Heart right ventricle (tissue), 16 donors: ENCODE data around the gene FRRS1L. TPM values are rescaled to one million over a fixed set of nuclear protein-coding genes. Genes with fewer than 3 reads are reported as not detected.

Experiments
- ATAC-seq, 8 donors: fragments of 200-7000 bp; cut with Tn5 transposase; one replicate each; pipeline ENCODE4 v1.9.1; 2020; ENCODE audit warnings: mild to moderate bottlenecking in 8 of 8, moderate library complexity in 8 of 8, moderate number of reproducible peaks in 1 of 8
- DNase-seq, 2 donors: peaks; one replicate each; pipeline ENCODE4 v3.0.0-alpha.2; 2020
- H3K27ac ChIP-seq, 10 donors: fragments of 200-600 bp; sonication (generic) in 2 of 10; one replicate each; pipeline versions ENCODE4 v1.5.0 to v1.8.0; 2020 to 2022; ENCODE audit warnings: mild to moderate bottlenecking in 3 of 10
- H3K27me3 ChIP-seq, 7 donors: fragments of 200-600 bp; one replicate each; pipeline ENCODE4 v1.8.0; 2021 to 2022; ENCODE audit warnings: mild to moderate bottlenecking in 2 of 7
- H3K36me3 ChIP-seq, 9 donors: fragments of 200-600 bp; sonication (generic) in 1 of 9; one replicate each; pipeline versions ENCODE4 v1.5.0 to v1.8.0; 2020 to 2022; ENCODE audit warnings: mild to moderate bottlenecking in 2 of 9
- H3K4me1 ChIP-seq, 9 donors: fragments of 200-600 bp; sonication (generic) in 1 of 9; one replicate each; pipeline versions ENCODE4 v1.5.0 to v1.8.0; 2020 to 2022; ENCODE audit warnings: mild to moderate bottlenecking in 4 of 9
- H3K4me3 ChIP-seq, 10 donors: fragments of 200-600 bp; sonication (generic) in 2 of 10; one replicate each; pipeline versions ENCODE4 v1.5.0 to v1.8.0; 2020 to 2022; ENCODE audit warnings: mild to moderate bottlenecking in 7 of 10, moderate library complexity in 2 of 10
- H3K9me3 ChIP-seq, 11 donors: fragments of 200-600 bp in 10 of 11; sonication (generic) in 2 of 11; one replicate each; pipeline versions ENCODE4 v1.5.0 to v1.8.0; 2013 to 2022; ENCODE audit warnings: mild to moderate bottlenecking in 2 of 11, control low read depth in 1 of 11, moderate library complexity in 1 of 11
- CTCF ChIP-seq, 9 donors: fragments of 200-600 bp; sonication (generic) in 2 of 9; IDR thresholded peaks; one replicate each; pipeline versions ENCODE4 v1.5.0 to v1.8.0; 2021 to 2022; ENCODE audit warnings: antibody characterized with exemption in 9 of 9, mild to moderate bottlenecking in 5 of 9, moderate library complexity in 1 of 9
- WGBS, 2 donors: extraction: QIAGEN DNeasy Blood & Tissue Kit; methylation state at CpG; one replicate each; pipeline ENCODE4 v1.1.7; 2013; ENCODE audit warnings: inconsistent platforms in 1 of 2; 5-methylcytosine and 5-hydroxymethylcytosine counted together
- intact Hi-C, 10 donors: fragments of 100-400 bp; cut with DNase I; formaldehyde crosslinking; loops; one replicate each; pipeline versions ENCODE4 v1.11.1 to v1.14.2; 2022
- polyA plus RNA-seq, 2 donors: library from polyadenylated mRNA; stranded (reverse); fragments of 200-250 nt; gene quantifications; one replicate each; pipeline ENCODE4 v1.2.3, GENCODE V29; 2013
- total RNA-seq, 10 donors: library from RNA; stranded (reverse); fragmentation: NEBNext Ultra II Directional in 3 of 10; extraction: Animal tissue kit (Norgen Biotek cat#: 25700) in 3 of 10; gene quantifications; one replicate each; pipeline versions ENCODE4 v1.2.1 to v1.2.4, GENCODE V29; 2021 to 2023
- donor health status: Arrhythmogenic right ventricular cardiomyopathy.
- donor health status: ischemic (EF 13 %, LVEDD 7.1; RV severe dilation, severe dysfunction).
- donor health status: healthy with polysubstance abuse.
- donor health status: DM: no; HTN: yes; CAD: no.
- donor health status: DM: no; HTN: no; CAD: no.
- donor health status: ischemic (EF 25% LVEDD 6.9; RV normal size, moderate dysfunction).
- donor health status: ischemic (EF 25% LVEDD 5.7; RV mildly dilated, moderate dysfunction).
- donor health status: healthy.
- donor health status: DM: yes; HTN: yes; CAD: no.
- donor health status: Ischemic cardiomyopathy.
- donor health status: ischemic (EF 35%, LVEDD 5.7; RV mildly dilated, moderate dysfunction).
- donor health status: nonischemic (EF 11% LVEDD 7.7; RV severe dilation, severe dysfunction).
- donor health status: DM: yes; HTN: yes; CAD: no.
- donor health status: PGD.
- donor health status: ischemic (EF 29% LVEDD 5.4; RV normal size, mild dysfunction).
- donor health status: nonischemic (EF 23%, LVEDD 6.1; RV moderate dilation, normal function).

The FRRS1L gene
- total and polyA plus RNA-seq, 12 donors: 0.07 to 3.0 (median 1.3) TPM; not detected in 1

- no peak overlapping the region for H3K4me3 ChIP-seq
- H3K9me3 ChIP-seq: peaks cover 0 to 13% (median 4%) of the 10 kb centered on the region in 11 donors
- intact Hi-C loops: no loop called here
- no peaks in the 10 kb centered on the region for H3K36me3 ChIP-seq
- no peaks in the 10 kb centered on the region for H3K4me1 ChIP-seq
- DNase-seq (no peak), ATAC-seq (no peak)
- no peak for TF ChIP-seq CTCF (IDR thresholded peaks at IDR 0.05)
- WGBS, 2 donors: 80 to 81% methylated on average over 8 of the region's 8 CpGs
- H3K27ac ChIP-seq: no peak overlapping the region
- peaks cover 0 to 5% (median 0%) of the 10 kb centered on the region in 7 donors for H3K27me3 ChIP-seq
Observed at GRCh38 chr9:109156708-109157107, 10.3 kb downstream of the FRRS1L start.

- no peak for ATAC-seq
- intact Hi-C loops: no loop called here
- no peaks in the 10 kb centered on the region for H3K36me3 ChIP-seq
- no peak overlapping the region for H3K4me3 ChIP-seq
- DNase-seq: no peak
- TF ChIP-seq CTCF (IDR thresholded peaks at IDR 0.05): no peak
- 90 to 98% methylated on average over 3 of the region's 3 CpGs for WGBS, 2 donors
- H3K27me3 ChIP-seq: no peaks in the 10 kb centered on the region
- no peak overlapping the region for H3K27ac ChIP-seq
- H3K9me3 ChIP-seq: peaks cover 0 to 13% (median 4%) of the 10 kb centered on the region in 11 donors
- H3K4me1 ChIP-seq: no peaks in the 10 kb centered on the region
Observed at GRCh38 chr9:109150925-109151545, 16.0 kb downstream of the FRRS1L start.

- DNase-seq (no peak), ATAC-seq (no peak)
- H3K27me3 ChIP-seq: no peaks in the 10 kb centered on the region
- no peaks in the 10 kb centered on the region for H3K4me1 ChIP-seq
- H3K27ac ChIP-seq: no peak overlapping the region
- peaks cover 0 to 13% (median 4%) of the 10 kb centered on the region in 11 donors for H3K9me3 ChIP-seq
- intact Hi-C loops: no loop called here
- TF ChIP-seq CTCF (IDR thresholded peaks at IDR 0.05): no peak
- 87 to 88% methylated on average over 4 of the region's 4 CpGs for WGBS, 2 donors
- H3K36me3 ChIP-seq: no peaks in the 10 kb centered on the region
- H3K4me3 ChIP-seq: no peak overlapping the region
Observed at GRCh38 chr9:109149722-109150121, 17.3 kb downstream of the FRRS1L start.

- ATAC-seq (no peak), DNase-seq (no peak)
- Histone ChIP-seq H3K4me3 (no peak overlapping the region), H3K36me3 (no peaks in the 10 kb centered on the region), H3K4me1 (no peaks in the 10 kb centered on the region), H3K9me3 (peaks cover 0 to 13% (median 4%) of the 10 kb centered on the region in 11 donors), H3K27ac (no peak overlapping the region), H3K27me3 (no peaks in the 10 kb centered on the region)
- intact Hi-C loops: no loop called here
- TF ChIP-seq CTCF (IDR thresholded peaks at IDR 0.05): no peak
- WGBS, 2 donors: 83 to 86% methylated on average over 5 of the region's 5 CpGs
Observed at GRCh38 chr9:109149089-109149488, 18.0 kb downstream of the FRRS1L start.
